ENCODE measurements around the gene PTPRG.

- TF ChIP-seq, protein P1, sequence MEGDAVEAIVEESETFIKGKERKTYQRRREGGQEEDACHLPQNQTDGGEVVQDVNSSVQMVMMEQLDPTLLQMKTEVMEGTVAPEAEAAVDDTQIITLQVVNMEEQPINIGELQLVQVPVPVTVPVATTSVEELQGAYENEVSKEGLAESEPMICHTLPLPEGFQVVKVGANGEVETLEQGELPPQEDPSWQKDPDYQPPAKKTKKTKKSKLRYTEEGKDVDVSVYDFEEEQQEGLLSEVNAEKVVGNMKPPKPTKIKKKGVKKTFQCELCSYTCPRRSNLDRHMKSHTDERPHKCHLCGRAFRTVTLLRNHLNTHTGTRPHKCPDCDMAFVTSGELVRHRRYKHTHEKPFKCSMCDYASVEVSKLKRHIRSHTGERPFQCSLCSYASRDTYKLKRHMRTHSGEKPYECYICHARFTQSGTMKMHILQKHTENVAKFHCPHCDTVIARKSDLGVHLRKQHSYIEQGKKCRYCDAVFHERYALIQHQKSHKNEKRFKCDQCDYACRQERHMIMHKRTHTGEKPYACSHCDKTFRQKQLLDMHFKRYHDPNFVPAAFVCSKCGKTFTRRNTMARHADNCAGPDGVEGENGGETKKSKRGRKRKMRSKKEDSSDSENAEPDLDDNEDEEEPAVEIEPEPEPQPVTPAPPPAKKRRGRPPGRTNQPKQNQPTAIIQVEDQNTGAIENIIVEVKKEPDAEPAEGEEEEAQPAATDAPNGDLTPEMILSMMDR (IDR thresholded peaks at IDR 0.05), result no peak
- no peak for TF ChIP-seq POLR2A (IDR thresholded peaks at IDR 0.05)
Observed at GRCh38 chr3:62044874-62045411, 483.6 kb downstream of the PTPRG start.

All from adrenal gland (tissue), 5 donors.